Progenitor cell of endocrine pancreas (in vitro differentiated cells): ENCODE data around the gene ATP6AP1. TPM values are rescaled to one million over a fixed set of nuclear protein-coding genes. Genes with fewer than 3 reads are reported as not detected.

ENCODE experiments used
- DNase-seq: peaks from one replicate; pipeline ENCODE4 v3.0.0; 2021; ENCODE audit warnings: low spot score; ENCODE audit not compliant: unreplicated experiment
- H3K27ac Mint-ChIP-seq: 2 replicates; pipeline ENCODE4 v1.8.0; 2021; ENCODE audit warnings: mild to moderate bottlenecking, moderate library complexity, mixed read lengths
- H3K27me3 Mint-ChIP-seq: 2 replicates; pipeline ENCODE4 v1.8.0; 2021; ENCODE audit warnings: mixed read lengths
- H3K36me3 Mint-ChIP-seq: 2 replicates; pipeline ENCODE4 v1.8.0; 2022; ENCODE audit warnings: mixed read lengths; ENCODE audit not compliant: insufficient read depth
- H3K4me1 Mint-ChIP-seq: 2 replicates; pipeline ENCODE4 v1.8.0; 2021; ENCODE audit warnings: low read depth, mixed read lengths
- H3K4me3 Mint-ChIP-seq: 2 replicates; pipeline ENCODE4 v1.8.0; 2021; ENCODE audit warnings: low read depth, mild to moderate bottlenecking, moderate library complexity, mixed read lengths
- H3K9me3 Mint-ChIP-seq: 2 replicates; pipeline ENCODE4 v1.8.0; 2021; ENCODE audit warnings: low read depth, mixed read lengths
- total RNA-seq: library from RNA; stranded (reverse); gene quantifications from 2 replicates; pipeline ENCODE4 v1.2.1, GENCODE V29; 2021
- TF ChIP-seq, protein P1 (sequence below): fragments of 200-600 bp; sonication (generic); IDR thresholded peaks from one replicate; pipeline ENCODE4 v1.5.0; 2021; ENCODE audit warnings: antibody characterized with exemption, mild to moderate bottlenecking; ENCODE audit not compliant: unreplicated experiment

The ATP6AP1 gene
- total RNA-seq, 1 donor from 2014 or later = 82.1 TPM

DNA sequence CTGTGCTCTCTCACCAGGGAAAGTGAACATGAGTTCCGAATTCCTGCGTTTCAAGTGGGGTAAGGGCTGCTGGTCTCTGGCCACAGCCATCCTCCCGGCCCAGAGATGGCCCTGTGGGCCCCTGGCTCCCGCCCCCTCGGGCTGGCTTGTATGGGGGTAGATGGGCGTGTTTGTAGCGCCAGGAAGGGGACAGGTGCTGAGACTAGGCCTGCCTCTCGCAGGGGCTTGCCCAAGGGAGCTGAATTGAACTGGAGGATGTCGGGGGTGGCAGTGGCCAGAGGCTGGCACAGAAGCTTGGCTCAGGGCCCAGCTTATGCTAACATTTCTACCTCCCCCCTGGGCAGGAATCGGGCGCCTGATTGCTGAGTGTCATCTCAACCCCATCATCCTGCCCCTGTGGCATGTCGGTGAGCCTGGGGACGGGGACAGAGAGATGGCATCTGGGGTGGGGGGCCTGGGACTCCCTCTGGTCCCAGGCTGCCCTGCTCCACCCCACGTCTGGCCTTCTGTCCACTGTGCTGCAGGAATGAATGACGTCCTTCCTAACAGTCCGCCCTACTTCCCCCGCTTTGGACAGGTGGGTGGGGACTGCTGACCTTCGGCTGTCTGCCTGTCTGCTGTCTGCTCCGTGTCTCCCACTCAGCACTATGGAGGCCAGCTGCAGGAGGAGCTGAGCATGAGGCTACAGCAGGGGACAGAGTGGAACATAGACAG is 8.6 kb upstream of the ATP6AP1 start:
- DNase-seq = no peak
- H3K36me3 Mint-ChIP-seq = peaks cover 2% of the 10 kb centered on the region
- TF ChIP-seq, protein P1, sequence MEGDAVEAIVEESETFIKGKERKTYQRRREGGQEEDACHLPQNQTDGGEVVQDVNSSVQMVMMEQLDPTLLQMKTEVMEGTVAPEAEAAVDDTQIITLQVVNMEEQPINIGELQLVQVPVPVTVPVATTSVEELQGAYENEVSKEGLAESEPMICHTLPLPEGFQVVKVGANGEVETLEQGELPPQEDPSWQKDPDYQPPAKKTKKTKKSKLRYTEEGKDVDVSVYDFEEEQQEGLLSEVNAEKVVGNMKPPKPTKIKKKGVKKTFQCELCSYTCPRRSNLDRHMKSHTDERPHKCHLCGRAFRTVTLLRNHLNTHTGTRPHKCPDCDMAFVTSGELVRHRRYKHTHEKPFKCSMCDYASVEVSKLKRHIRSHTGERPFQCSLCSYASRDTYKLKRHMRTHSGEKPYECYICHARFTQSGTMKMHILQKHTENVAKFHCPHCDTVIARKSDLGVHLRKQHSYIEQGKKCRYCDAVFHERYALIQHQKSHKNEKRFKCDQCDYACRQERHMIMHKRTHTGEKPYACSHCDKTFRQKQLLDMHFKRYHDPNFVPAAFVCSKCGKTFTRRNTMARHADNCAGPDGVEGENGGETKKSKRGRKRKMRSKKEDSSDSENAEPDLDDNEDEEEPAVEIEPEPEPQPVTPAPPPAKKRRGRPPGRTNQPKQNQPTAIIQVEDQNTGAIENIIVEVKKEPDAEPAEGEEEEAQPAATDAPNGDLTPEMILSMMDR = no peak
- no peaks in the 10 kb centered on the region for H3K27me3 Mint-ChIP-seq
- no peak overlapping the region for H3K4me3 Mint-ChIP-seq
- no peaks in the 10 kb centered on the region for H3K4me1 Mint-ChIP-seq
- peaks cover 3% of the 10 kb centered on the region for H3K9me3 Mint-ChIP-seq
- no peak overlapping the region for H3K27ac Mint-ChIP-seq

DNA sequence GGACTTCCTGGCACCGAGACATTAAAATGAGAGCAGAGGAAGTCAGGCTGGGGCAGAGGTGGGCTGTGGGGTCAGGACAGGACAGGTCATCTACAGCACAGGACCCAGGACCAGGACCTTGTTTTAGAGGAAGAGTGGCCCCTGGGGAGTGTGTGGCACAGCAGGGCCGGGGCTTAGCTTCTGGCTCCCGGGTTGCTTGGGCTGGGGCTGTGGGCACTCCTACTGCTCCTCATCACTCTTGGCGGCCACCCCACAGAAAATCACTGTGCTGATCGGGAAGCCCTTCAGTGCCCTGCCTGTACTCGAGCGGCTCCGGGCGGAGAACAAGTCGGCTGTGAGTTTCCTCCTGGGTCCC is 8.1 kb upstream of the ATP6AP1 start:
- peaks cover 3% of the 10 kb centered on the region for H3K9me3 Mint-ChIP-seq
- H3K36me3 Mint-ChIP-seq = no peaks in the 10 kb centered on the region
- no peaks in the 10 kb centered on the region for H3K27me3 Mint-ChIP-seq
- H3K4me3 Mint-ChIP-seq = no peak overlapping the region
- DNase-seq = no peak
- H3K27ac Mint-ChIP-seq = no peak overlapping the region
- TF ChIP-seq, protein P1 = no peak
- no peaks in the 10 kb centered on the region for H3K4me1 Mint-ChIP-seq

DNA sequence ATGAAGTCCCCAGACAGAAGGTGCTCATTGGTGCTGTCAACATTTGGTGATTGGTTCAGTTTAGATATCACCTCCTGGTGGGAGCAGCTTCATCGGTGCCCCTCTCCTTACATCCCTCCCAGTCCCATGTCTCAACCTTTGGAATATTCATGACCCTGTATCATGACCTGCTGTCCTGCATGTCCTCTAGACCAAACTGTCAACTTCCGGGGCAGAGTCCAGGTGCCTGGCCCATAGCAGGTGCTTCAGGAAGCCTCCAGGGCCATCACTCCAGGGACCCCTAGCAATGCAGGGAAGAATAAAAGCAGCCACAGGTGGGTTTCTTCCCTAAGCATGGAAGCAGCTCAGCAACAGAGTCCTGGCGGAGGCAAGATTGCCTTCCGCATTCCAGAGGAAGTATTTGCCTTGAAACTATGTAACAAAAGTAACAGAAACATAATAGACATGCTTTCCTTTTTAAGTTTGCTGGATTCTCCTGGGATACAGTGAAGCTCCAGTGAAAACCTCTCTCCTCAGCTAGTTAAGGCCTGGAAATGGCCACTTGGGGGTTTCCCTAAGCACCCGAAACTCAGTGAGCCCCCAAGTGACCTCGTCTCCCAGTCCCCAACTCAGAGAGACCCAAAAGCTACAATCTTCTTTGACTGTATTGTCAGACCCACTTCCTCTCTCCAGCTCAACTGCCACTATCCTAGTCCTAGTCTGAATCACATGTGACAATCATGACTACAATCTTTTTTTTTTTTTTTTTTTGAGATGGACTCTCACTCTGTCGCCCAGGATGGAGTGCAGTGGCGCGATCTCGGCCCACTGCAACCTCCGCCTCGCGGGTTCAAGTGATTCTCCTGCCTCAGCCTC is 1.3 kb upstream of the ATP6AP1 start:
- Mint-ChIP-seq H3K36me3 (peaks cover 6% of the 10 kb centered on the region), H3K4me3 (no peak overlapping the region), H3K27ac (no peak overlapping the region), H3K4me1 (peaks cover 16% of the 10 kb centered on the region), H3K27me3 (no peaks in the 10 kb centered on the region), H3K9me3 (peaks cover 12% of the 10 kb centered on the region)
- DNase-seq = no peak
- TF ChIP-seq, protein P1 = no peak

DNA sequence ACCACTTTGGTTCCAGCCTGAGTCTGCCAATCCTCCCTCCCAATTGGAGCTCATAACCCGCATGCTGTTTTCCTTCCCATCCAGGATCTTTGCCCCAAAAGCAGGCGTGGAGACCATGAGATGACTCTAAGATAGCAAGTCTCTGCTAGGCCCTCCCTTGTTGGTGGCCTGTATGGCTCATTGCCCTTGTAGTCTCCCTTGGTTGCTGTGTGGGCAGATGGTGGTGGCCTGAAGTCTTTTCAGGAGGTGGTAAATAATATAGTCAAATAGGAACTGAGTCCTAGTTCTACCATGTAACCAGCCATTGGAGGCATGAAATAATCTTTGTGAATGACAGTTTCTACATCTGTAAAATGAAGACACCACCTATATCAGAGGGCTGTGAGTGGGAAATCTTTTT is 1.2 kb downstream of the ATP6AP1 start:
- TF ChIP-seq, protein P1 = no peak
- DNase-seq = no peak
- Mint-ChIP-seq H3K27ac (no peak overlapping the region), H3K4me3 (peak overlapping the region; percentile 74), H3K36me3 (peaks cover 9% of the 10 kb centered on the region), H3K4me1 (peaks cover 16% of the 10 kb centered on the region), H3K27me3 (no peaks in the 10 kb centered on the region), H3K9me3 (peaks cover 8% of the 10 kb centered on the region)

DNA sequence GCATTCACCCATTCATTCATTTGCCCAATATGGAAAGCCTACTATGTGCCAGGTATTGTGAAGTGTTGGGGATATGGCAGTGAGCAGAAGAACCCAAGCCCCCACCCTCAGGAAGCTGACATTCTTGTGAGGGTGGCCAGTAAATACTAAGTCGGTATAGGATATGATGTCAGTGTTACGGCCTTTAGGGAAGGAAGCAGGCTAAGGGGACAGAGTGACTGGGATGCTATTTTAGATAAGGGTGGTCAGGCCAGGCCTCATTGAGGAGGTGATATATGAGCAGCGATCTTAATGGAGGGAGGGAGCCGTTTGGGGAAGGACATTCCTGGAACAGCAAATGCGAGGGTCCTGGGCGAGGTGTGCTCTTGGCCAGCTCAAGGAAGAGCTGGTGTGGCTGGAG is 2.0 kb downstream of the ATP6AP1 start:
- Mint-ChIP-seq H3K4me3 (no peak overlapping the region), H3K9me3 (peaks cover 8% of the 10 kb centered on the region), H3K36me3 (peaks cover 9% of the 10 kb centered on the region), H3K4me1 (peaks cover 16% of the 10 kb centered on the region), H3K27me3 (no peaks in the 10 kb centered on the region), H3K27ac (no peak overlapping the region)
- TF ChIP-seq, protein P1 = no peak
- DNase-seq = no peak
